CD14-positive monocyte (primary cell): Measurements from ENCODE around the gene TRAPPC11. TPM values are rescaled to one million over a fixed set of nuclear protein-coding genes. Genes with fewer than 3 reads are reported as not detected.

Source experiments
- DNase-seq, 3 donors: peaks; one replicate each; pipeline ENCODE4 v3.0.0-alpha.2; 2011 to 2022
- H2AFZ ChIP-seq: 2 replicates; pipeline ENCODE4 v1.6.0; 2012; ENCODE audit warnings: mild to moderate bottlenecking, low read depth, low read length, inconsistent platforms; ENCODE audit not compliant: insufficient read depth, poor library complexity, severe bottlenecking
- H3K27ac ChIP-seq, 2 donors: 1 replicate in 1 of 2; 2 replicates in 1 of 2; pipeline ENCODE4 v1.5.1; 2012 to 2013; ENCODE audit warnings: low read length in 2 of 2, control low read depth in 1 of 2, inconsistent platforms in 1 of 2, low read depth in 1 of 2, mild to moderate bottlenecking in 1 of 2
- H3K27me3 ChIP-seq, 2 donors: one replicate each; pipeline versions ENCODE4 v1.6.0 to v1.6.1; 2011 to 2013; ENCODE audit warnings: low read length in 2 of 2; ENCODE audit not compliant: control insufficient read depth in 2 of 2, insufficient read depth in 2 of 2
- H3K36me3 ChIP-seq, 2 donors: replicated peaks in 1 of 2; 1 replicate in 1 of 2; 2 replicates in 1 of 2; pipeline versions ENCODE4 v1.5.1 to v1.6.1; 2012 to 2013; ENCODE audit warnings: low read length in 2 of 2, control low read depth in 1 of 2, inconsistent platforms in 1 of 2, mild to moderate bottlenecking in 1 of 2; ENCODE audit not compliant: insufficient read depth in 2 of 2, control insufficient read depth in 1 of 2
- H3K4me1 ChIP-seq, 2 donors: 1 replicate in 1 of 2; 2 replicates in 1 of 2; pipeline versions ENCODE4 v1.5.1 to v1.6.1; 2012 to 2013; ENCODE audit warnings: low read length in 2 of 2, control low read depth in 1 of 2, inconsistent platforms in 1 of 2, mild to moderate bottlenecking in 1 of 2, moderate library complexity in 1 of 2; ENCODE audit not compliant: insufficient read depth in 2 of 2, control insufficient read depth in 1 of 2
- H3K4me2 ChIP-seq: replicated peaks from 2 replicates; pipeline ENCODE3; 2012; ENCODE audit warnings: low read length, moderate library complexity, mild to moderate bottlenecking; ENCODE audit not compliant: poor library complexity, severe bottlenecking; ENCODE audit errors: extremely low read depth
- H3K4me3 ChIP-seq, 3 experiments: fragments of 200-600 bp in 1 of 3; sonication (generic) in 1 of 3; replicated peaks in 1 of 3; 1 replicate in 2 of 3; 2 replicates in 1 of 3; pipeline ENCODE4 v1.5.1; 2011 to 2013; ENCODE audit warnings: low read length in 3 of 3, mild to moderate bottlenecking in 3 of 3, control low read depth in 2 of 3, low read depth in 2 of 3, inconsistent platforms in 1 of 3, moderate library complexity in 1 of 3
- H3K79me2 ChIP-seq: 2 replicates; pipeline ENCODE4 v1.6.0; 2012; ENCODE audit warnings: mild to moderate bottlenecking, control low read depth, inconsistent platforms, low read length, moderate library complexity; ENCODE audit not compliant: insufficient read depth
- H3K9ac ChIP-seq: 2 replicates; pipeline ENCODE4 v1.6.0; 2017; ENCODE audit warnings: low read length, mild to moderate bottlenecking; ENCODE audit not compliant: insufficient read depth, poor library complexity, severe bottlenecking
- H3K9me3 ChIP-seq, 2 donors: replicated peaks in 1 of 2; 1 replicate in 1 of 2; 2 replicates in 1 of 2; pipeline versions ENCODE4 v1.5.1 to v1.6.1; 2012 to 2013; ENCODE audit warnings: low read length in 2 of 2, control low read depth in 1 of 2; ENCODE audit not compliant: control insufficient read depth in 1 of 2, insufficient read depth in 1 of 2
- H4K20me1 ChIP-seq: 2 replicates; pipeline ENCODE4 v1.6.0; 2012; ENCODE audit warnings: mild to moderate bottlenecking, low read length, control low read depth, moderate library complexity; ENCODE audit not compliant: insufficient read depth
- H3K27ac Mint-ChIP-seq, 7 donors: one replicate each; pipeline ENCODE4 v1.8.0; 2020; ENCODE audit warnings: mild to moderate bottlenecking in 7 of 7, mixed read lengths in 7 of 7, moderate library complexity in 6 of 7, inconsistent platforms in 2 of 7
- H3K27me3 Mint-ChIP-seq, 3 donors: one replicate each; pipeline ENCODE4 v1.8.0; 2021 to 2022; ENCODE audit warnings: low read depth in 3 of 3, mild to moderate bottlenecking in 3 of 3, mixed read lengths in 3 of 3, moderate library complexity in 3 of 3, inconsistent platforms in 1 of 3
- H3K36me3 Mint-ChIP-seq, 2 donors: one replicate each; pipeline ENCODE4 v1.8.0; 2020; ENCODE audit warnings: mixed read lengths in 2 of 2, inconsistent platforms in 1 of 2, mild to moderate bottlenecking in 1 of 2
- H3K4me1 Mint-ChIP-seq: one replicate; pipeline ENCODE4 v1.8.0; 2020; ENCODE audit warnings: mild to moderate bottlenecking, mixed read lengths
- H3K4me3 Mint-ChIP-seq, 2 donors: one replicate each; pipeline ENCODE4 v1.8.0; 2020; ENCODE audit warnings: mild to moderate bottlenecking in 2 of 2, mixed read lengths in 2 of 2, moderate library complexity in 1 of 2
- H3K9me3 Mint-ChIP-seq, 7 donors: one replicate each; pipeline ENCODE4 v1.8.0; 2020 to 2022; ENCODE audit warnings: mixed read lengths in 7 of 7, mild to moderate bottlenecking in 6 of 7, moderate library complexity in 6 of 7, inconsistent platforms in 2 of 7
- CTCF ChIP-seq: fragments of 200-600 bp; IDR thresholded peaks from one replicate; pipeline ENCODE4 v1.8.0; 2022; ENCODE audit warnings: antibody characterized with exemption, mild to moderate bottlenecking
- WGBS: methylation state at CpG from one replicate; pipeline ENCODE4 v1.1.5; 2013; ENCODE audit warnings: missing lambda C conversion rate; ENCODE audit not compliant: insufficient coverage; 5-methylcytosine and 5-hydroxymethylcytosine counted together
- intact Hi-C, 2 donors: fragments of 100-400 bp; cut with micrococcal nuclease; formaldehyde crosslinking; loops; one replicate each; pipeline versions ENCODE4 v1.15.0 to v1.15.1; 2023
- polyA plus RNA-seq, 3 donors: library from polyadenylated mRNA; depleted of rRNA in 1 of 3; unstranded in 2 of 3; stranded (reverse) in 1 of 3; fragments of 300-500 nt in 2 of 3; fragments of >200 nt in 1 of 3; fragmentation: Illumina TruSeq in 2 of 3; gene quantifications; 1 replicate in 2 of 3; 2 replicates in 1 of 3; pipeline ENCODE4 v1.2.3, GENCODE V29; 2012 to 2021

The TRAPPC11 gene
- polyA plus RNA-seq, 3 donors: 18.4 to 30.7 (median 29.7) TPM

- Histone ChIP-seq H3K36me3 (peaks cover 8 to 29% of the 10 kb centered on the region in 2 donors), H3K4me1 (peaks cover 22 to 33% of the 10 kb centered on the region in 2 donors), H3K9me3 (no peaks in the 10 kb centered on the region), H3K27ac (peak overlapping the region; percentile 85 to 94), H4K20me1 (peaks cover 35% of the 10 kb centered on the region), H3K27me3 (no peaks in the 10 kb centered on the region), H3K79me2 (peaks cover 73% of the 10 kb centered on the region), H3K4me2 (peak overlapping the region; percentile 97), H2AFZ (peak overlapping the region; percentile 98), H3K4me3 (peak overlapping the region; percentile 82 to 98 (median 86)), H3K9ac (peak overlapping the region; percentile 96)
- DNase-seq: no peak
- no peaks in the 10 kb centered on the region for H3K27me3 Mint-ChIP-seq
- no peaks in the 10 kb centered on the region for H3K9me3 Mint-ChIP-seq
- peaks cover 16 to 23% of the 10 kb centered on the region in 2 donors for H3K36me3 Mint-ChIP-seq
- peaks cover 31% of the 10 kb centered on the region for H3K4me1 Mint-ChIP-seq
- peak overlapping the region; percentile 86 to 95 for H3K4me3 Mint-ChIP-seq
- no peak for TF ChIP-seq CTCF
- 3% methylated on average over 5 of the region's 10 CpGs for WGBS
- H3K27ac Mint-ChIP-seq: peak overlapping the region; percentile 96 to 99 (median 98)
- intact Hi-C loops: loop anchor here (2.0 to 10.0 kb wide), 4 partner anchors 153 to 565 kb away; partner anchors contain the start of genes ING2 (in 2 of the 2) and WWC2 (in 1 of the 2)
Measured at GRCh38 chr4:183659872-183660242, 764 bp downstream of the TRAPPC11 start.

- peak overlapping the region in 1 of 2 donors; percentile 18 for H3K27ac ChIP-seq
- H3K79me2 ChIP-seq: peaks cover 55% of the 10 kb centered on the region
- H3K4me2 ChIP-seq: no peak overlapping the region
- intact Hi-C loops: no loop called here
- H3K9ac ChIP-seq: no peak overlapping the region
- WGBS: 100% methylated on average over 1 of the region's 1 CpG
- no peak for DNase-seq
- peaks cover 0 to 4% of the 10 kb centered on the region in 2 donors for H3K4me1 ChIP-seq
- H2AFZ ChIP-seq: no peak overlapping the region
- H3K4me1 Mint-ChIP-seq: peaks cover 4% of the 10 kb centered on the region
- peak overlapping the region in 1 of 7 donors; percentile 23 for H3K27ac Mint-ChIP-seq
- no peaks in the 10 kb centered on the region for H3K9me3 ChIP-seq
- no peak for TF ChIP-seq CTCF
- no peaks in the 10 kb centered on the region for H3K27me3 ChIP-seq
- H3K4me3 Mint-ChIP-seq: no peak overlapping the region
- peaks cover 57 to 75% of the 10 kb centered on the region in 2 donors for H3K36me3 Mint-ChIP-seq
- no peak overlapping the region for H3K4me3 ChIP-seq
- H4K20me1 ChIP-seq: peaks cover 63% of the 10 kb centered on the region
- peaks cover 64 to 81% of the 10 kb centered on the region in 2 donors for H3K36me3 ChIP-seq
- no peaks in the 10 kb centered on the region for H3K9me3 Mint-ChIP-seq
- H3K27me3 Mint-ChIP-seq: no peaks in the 10 kb centered on the region
Measured at GRCh38 chr4:183666088-183666487, 7.0 kb downstream of the TRAPPC11 start.
